Tibial nerve (tissue), 4 donors: Measurements from ENCODE around the gene BRICD5.

ENCODE experiments used
- EP300 ChIP-seq, 2 donors: sonication (generic); formaldehyde crosslinking; IDR thresholded peaks; one replicate each; pipeline ENCODE4 v1.6.1; 2017; ENCODE audit warnings: antibody characterized with exemption in 2 of 2, mild to moderate bottlenecking in 1 of 2
- POLR2A ChIP-seq, 2 donors: fragments of 450-650 bp; IDR thresholded peaks; one replicate each; pipeline ENCODE4 v1.6.1; 2017; ENCODE audit warnings: antibody characterized with exemption in 2 of 2, mild to moderate bottlenecking in 2 of 2, moderate library complexity in 2 of 2
- TF ChIP-seq, protein P1 (sequence below), 5 experiments: fragments of 200-600 bp in 3 of 5; fragments of 450-650 bp in 2 of 5; sonication (generic) in 3 of 5; IDR thresholded peaks; one replicate each; pipeline ENCODE4 v1.5.1; 2016 to 2019; ENCODE audit warnings: antibody characterized with exemption in 5 of 5, mild to moderate bottlenecking in 3 of 5, moderate library complexity in 2 of 5

DNA sequence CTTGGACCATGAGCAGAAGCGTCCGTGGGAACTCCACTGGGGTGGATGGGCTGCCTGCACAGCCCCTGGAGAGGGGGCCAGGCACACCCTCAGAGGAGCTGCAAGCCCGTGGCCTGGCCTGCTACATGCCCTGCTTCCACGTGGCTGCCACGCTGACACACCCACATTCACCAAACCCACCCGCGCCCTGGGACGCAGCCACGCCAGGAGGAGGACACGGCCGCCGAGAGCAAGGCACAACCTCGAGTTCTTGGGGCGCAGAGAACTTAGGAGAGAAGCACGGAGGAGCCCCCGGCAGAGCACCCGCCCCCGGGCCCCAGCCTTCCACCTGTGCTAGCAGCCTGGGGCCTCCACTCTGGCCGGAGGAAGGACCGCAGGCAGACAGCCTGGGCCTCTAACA is 33.1 kb downstream of the BRICD5 start:
- TF ChIP-seq, protein P1, sequence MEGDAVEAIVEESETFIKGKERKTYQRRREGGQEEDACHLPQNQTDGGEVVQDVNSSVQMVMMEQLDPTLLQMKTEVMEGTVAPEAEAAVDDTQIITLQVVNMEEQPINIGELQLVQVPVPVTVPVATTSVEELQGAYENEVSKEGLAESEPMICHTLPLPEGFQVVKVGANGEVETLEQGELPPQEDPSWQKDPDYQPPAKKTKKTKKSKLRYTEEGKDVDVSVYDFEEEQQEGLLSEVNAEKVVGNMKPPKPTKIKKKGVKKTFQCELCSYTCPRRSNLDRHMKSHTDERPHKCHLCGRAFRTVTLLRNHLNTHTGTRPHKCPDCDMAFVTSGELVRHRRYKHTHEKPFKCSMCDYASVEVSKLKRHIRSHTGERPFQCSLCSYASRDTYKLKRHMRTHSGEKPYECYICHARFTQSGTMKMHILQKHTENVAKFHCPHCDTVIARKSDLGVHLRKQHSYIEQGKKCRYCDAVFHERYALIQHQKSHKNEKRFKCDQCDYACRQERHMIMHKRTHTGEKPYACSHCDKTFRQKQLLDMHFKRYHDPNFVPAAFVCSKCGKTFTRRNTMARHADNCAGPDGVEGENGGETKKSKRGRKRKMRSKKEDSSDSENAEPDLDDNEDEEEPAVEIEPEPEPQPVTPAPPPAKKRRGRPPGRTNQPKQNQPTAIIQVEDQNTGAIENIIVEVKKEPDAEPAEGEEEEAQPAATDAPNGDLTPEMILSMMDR (IDR thresholded peaks at IDR 0.05), result no peak
- no peak for TF ChIP-seq POLR2A (IDR thresholded peaks at IDR 0.05)
- no peak for TF ChIP-seq EP300 (IDR thresholded peaks at IDR 0.05)
